ENCODE results near the gene KIAA1671.

- TF ChIP-seq CTCF (IDR thresholded peaks at IDR 0.05), result no peak
- no peak for TF ChIP-seq POLR2A (IDR thresholded peaks at IDR 0.05)
These were observed 76.3 kb downstream of the KIAA1671 start for GRCh38 chr22:25028841-25029141.
